H9 (cell line): ENCODE data around the gene LYAR. TPM values are rescaled to one million over a fixed set of nuclear protein-coding genes. Genes with fewer than 3 reads are reported as not detected.

Experiments
- DNase-seq: peaks from one replicate; pipeline ENCODE4 v3.0.0-alpha.2; 2017
- H2AFZ ChIP-seq: one replicate; pipeline ENCODE4 v1.6.1; 2013; ENCODE audit warnings: mild to moderate bottlenecking, low read length, control low read depth, moderate library complexity
- H2AK5ac ChIP-seq: 2 replicates; pipeline ENCODE4 v1.6.1; 2013; ENCODE audit warnings: low read length, control low read depth, mixed read lengths; ENCODE audit not compliant: insufficient read length
- H2BK120ac ChIP-seq: one replicate; pipeline ENCODE4 v1.6.1; 2013; ENCODE audit warnings: low read depth, mild to moderate bottlenecking, low read length, control low read depth, inconsistent platforms; ENCODE audit not compliant: poor library complexity, severe bottlenecking
- H2BK12ac ChIP-seq: 2 replicates; pipeline ENCODE4 v1.6.1; 2013; ENCODE audit warnings: low read length, control low read depth, mixed read lengths, low read depth; ENCODE audit not compliant: insufficient read length
- H2BK15ac ChIP-seq: 2 replicates; pipeline ENCODE4 v1.6.1; 2013; ENCODE audit warnings: low read depth, low read length, control low read depth
- H2BK20ac ChIP-seq: one replicate; pipeline ENCODE4 v1.6.1; 2013; ENCODE audit warnings: low read depth, mild to moderate bottlenecking, low read length, control low read depth, inconsistent platforms; ENCODE audit not compliant: poor library complexity, severe bottlenecking
- H2BK5ac ChIP-seq: 2 replicates; pipeline ENCODE4 v1.6.1; 2013; ENCODE audit warnings: low read length, control low read depth, mixed read lengths; ENCODE audit not compliant: insufficient read length
- H3K14ac ChIP-seq: 2 replicates; pipeline ENCODE4 v1.6.1; 2013; ENCODE audit warnings: low read length, control low read depth; ENCODE audit not compliant: insufficient read depth
- H3K18ac ChIP-seq: 2 replicates; pipeline ENCODE4 v1.6.1; 2013; ENCODE audit warnings: low read depth, mild to moderate bottlenecking, mixed read lengths, low read length, control low read depth; ENCODE audit not compliant: insufficient read length
- H3K23ac ChIP-seq: 2 replicates; pipeline ENCODE4 v1.6.1; 2013; ENCODE audit warnings: low read length, control low read depth, mixed read lengths, low read depth; ENCODE audit not compliant: insufficient read length
- H3K23me2 ChIP-seq: 2 replicates; pipeline ENCODE4 v1.6.1; 2013; ENCODE audit warnings: low read depth, mild to moderate bottlenecking, mixed read lengths, low read length, control low read depth; ENCODE audit not compliant: insufficient read length, poor library complexity, severe bottlenecking
- H3K27ac ChIP-seq: 2 replicates; pipeline ENCODE4 v1.5.1; 2013; ENCODE audit warnings: low read length, control low read depth, mixed read lengths, low read depth; ENCODE audit not compliant: insufficient read length
- H3K27me3 ChIP-seq: 2 replicates; pipeline ENCODE4 v1.6.1; 2013; ENCODE audit warnings: low read length, control low read depth, inconsistent platforms; ENCODE audit not compliant: insufficient read depth
- H3K4ac ChIP-seq: 2 replicates; pipeline ENCODE4 v1.6.1; 2013; ENCODE audit warnings: low read depth, mild to moderate bottlenecking, control low read depth, inconsistent platforms, low read length, moderate library complexity
- H3K4me1 ChIP-seq: 2 replicates; pipeline ENCODE4 v1.6.1; 2013; ENCODE audit warnings: low read length, control low read depth, inconsistent platforms; ENCODE audit not compliant: insufficient read depth
- H3K4me2 ChIP-seq: 2 replicates; pipeline ENCODE4 v1.6.1; 2013; ENCODE audit warnings: low read length, control low read depth, mixed read lengths; ENCODE audit not compliant: insufficient read length, insufficient read depth
- H3K56ac ChIP-seq: 2 replicates; pipeline ENCODE4 v1.6.1; 2013; ENCODE audit warnings: low read depth, mild to moderate bottlenecking, mixed read lengths, low read length, control low read depth; ENCODE audit not compliant: insufficient read length
- H3K79me1 ChIP-seq: 2 replicates; pipeline ENCODE4 v1.6.1; 2013; ENCODE audit warnings: low read depth, mild to moderate bottlenecking, moderate library complexity, low read length, control low read depth, inconsistent platforms; ENCODE audit not compliant: insufficient read depth, poor library complexity, severe bottlenecking
- H3K79me2 ChIP-seq: 2 replicates; pipeline ENCODE4 v1.6.1; 2013; ENCODE audit warnings: low read length, control low read depth, inconsistent platforms; ENCODE audit not compliant: insufficient read depth
- H3K9ac ChIP-seq: 2 replicates; pipeline ENCODE4 v1.6.1; 2013; ENCODE audit warnings: low read length, control low read depth, mixed read lengths; ENCODE audit not compliant: insufficient read length; ENCODE audit errors: extremely low read depth
- H3K9me3 ChIP-seq: one replicate; pipeline ENCODE4 v1.6.1; 2013; ENCODE audit warnings: low read depth, low read length, inconsistent platforms; ENCODE audit not compliant: control insufficient read depth
- H3T11ph ChIP-seq: one replicate; pipeline ENCODE4 v1.6.1; 2013; ENCODE audit warnings: mild to moderate bottlenecking, low read length, control low read depth, inconsistent platforms
- H4K20me1 ChIP-seq: one replicate; pipeline ENCODE4 v1.6.1; 2013; ENCODE audit not compliant: control insufficient read depth, insufficient read length, insufficient read depth
- H4K5ac ChIP-seq: 2 replicates; pipeline ENCODE4 v1.6.1; 2013; ENCODE audit warnings: low read depth, mild to moderate bottlenecking, mixed read lengths, low read length, control low read depth; ENCODE audit not compliant: insufficient read length
- H4K8ac ChIP-seq: replicated peaks from 2 replicates; pipeline ENCODE4 v1.6.1; 2013; ENCODE audit warnings: low read length, control low read depth, mixed read lengths, low read depth; ENCODE audit not compliant: insufficient read length
- H4K91ac ChIP-seq: 2 replicates; pipeline ENCODE4 v1.6.1; 2013; ENCODE audit warnings: low read depth, mild to moderate bottlenecking, moderate library complexity, mixed read lengths, low read length, control low read depth; ENCODE audit not compliant: insufficient read length
- H3K27ac Mint-ChIP-seq, 3 experiments: 2 replicates in 2 of 3; 3 replicates in 1 of 3; pipeline ENCODE4 v1.8.0; 2020 to 2021; ENCODE audit warnings: mixed read lengths in 3 of 3, mild to moderate bottlenecking in 1 of 3, moderate library complexity in 1 of 3
- H3K27me3 Mint-ChIP-seq: 2 replicates; pipeline ENCODE4 v1.8.0; 2021; ENCODE audit warnings: low read depth, mild to moderate bottlenecking, moderate library complexity, mixed read lengths
- H3K36me3 Mint-ChIP-seq, 3 experiments: 2 replicates in 2 of 3; 3 replicates in 1 of 3; pipeline ENCODE4 v1.8.0; 2020 to 2021; ENCODE audit warnings: low read depth in 3 of 3, mixed read lengths in 3 of 3; ENCODE audit not compliant: insufficient read depth in 1 of 3
- H3K4me1 Mint-ChIP-seq, 2 experiments: 2 replicates each; pipeline ENCODE4 v1.8.0; 2020; ENCODE audit warnings: mixed read lengths in 2 of 2
- H3K4me3 Mint-ChIP-seq, 2 experiments: 2 replicates in 1 of 2; 3 replicates in 1 of 2; pipeline ENCODE4 v1.8.0; 2020 to 2021; ENCODE audit warnings: mild to moderate bottlenecking in 2 of 2, mixed read lengths in 2 of 2, moderate library complexity in 1 of 2
- H3K9me3 Mint-ChIP-seq, 2 experiments: 2 replicates in 1 of 2; 3 replicates in 1 of 2; pipeline ENCODE4 v1.8.0; 2020; ENCODE audit warnings: mild to moderate bottlenecking in 2 of 2, mixed read lengths in 2 of 2, moderate library complexity in 1 of 2
- CTCF ChIP-seq: fragments of 200-600 bp; sonication (generic); conservative IDR thresholded peaks from 3 replicates; pipeline ENCODE4 v1.8.0; 2021; ENCODE audit warnings: antibody characterized with exemption, mild to moderate bottlenecking
- WGBS: extraction: QIAGEN DNeasy Blood & Tissue Kit; methylation state at CpG from one replicate; pipeline ENCODE4 v1.1.7; 2013; ENCODE audit warnings: missing lambda C conversion rate, low lambda C conversion rate, mixed read lengths; ENCODE audit not compliant: insufficient read length; ENCODE audit errors: extremely low coverage; 5-methylcytosine and 5-hydroxymethylcytosine counted together
- total RNA-seq: library from RNA; stranded (reverse); gene quantifications from 2 replicates; pipeline ENCODE4 v1.2.1, GENCODE V29; 2021

Gene LYAR
- total RNA-seq, 1 experiment from 2014 or later = 50.9 TPM

GRCh38 chr4:4325321-4325720 lies 35.4 kb upstream of the LYAR start:
- Mint-ChIP-seq H3K27ac (no peak overlapping the region; a peak in 1 of 7 replicates), H3K4me3 (no peak overlapping the region), H3K4me1 (peaks cover 14 to 17% of the 10 kb centered on the region in 2 experiments), H3K9me3 (peaks cover 0 to 2% of the 10 kb centered on the region in 2 experiments; a peak in 1 of 5 replicates), H3K36me3 (peaks cover 0 to 24% (median 20%) of the 10 kb centered on the region in 3 experiments; a peak in 6 of 7 replicates), H3K27me3 (no peaks in the 10 kb centered on the region)
- Histone ChIP-seq H2BK12ac (no peak overlapping the region), H2BK15ac (no peak overlapping the region), H3K27ac (no peak overlapping the region), H2AFZ (no peak overlapping the region), H4K20me1 (no peaks in the 10 kb centered on the region), H3K23me2 (no peaks in the 10 kb centered on the region), H3T11ph (no peak overlapping the region), H3K56ac (no peak overlapping the region), H2BK120ac (no peak overlapping the region), H3K9me3 (no peaks in the 10 kb centered on the region), H2BK20ac (no peak overlapping the region), H3K23ac (no peak overlapping the region), H4K5ac (no peak overlapping the region), H3K4ac (no peak overlapping the region), H4K91ac (no peak overlapping the region), H2BK5ac (no peak overlapping the region), H3K79me1 (no peaks in the 10 kb centered on the region), H3K4me2 (no peak overlapping the region), H3K14ac (no peak overlapping the region), H4K8ac (no peak overlapping the region), H3K27me3 (no peaks in the 10 kb centered on the region), H3K9ac (no peak overlapping the region), H3K18ac (no peak overlapping the region), H2AK5ac (no peak overlapping the region), H3K79me2 (no peaks in the 10 kb centered on the region), H3K4me1 (no peaks in the 10 kb centered on the region)
- TF ChIP-seq CTCF = no peak
- DNase-seq = no peak
- no CpG with 5 or more reads among the region's 5 CpGs for WGBS
